H1 (cell line): ENCODE data around the gene CHST12. TPM values are rescaled to one million over a fixed set of nuclear protein-coding genes. Genes with fewer than 3 reads are reported as not detected.
A peak's percentile ranks its signal among the peaks of the same experiment; 100 is the strongest.

Experiments
- CTCF ChIA-PET: fragments of 300-600 bp; sonication (Branson Sonifier 250); formaldehyde crosslinking; loops from one replicate; lab custom pipeline; 2021; ENCODE audit not compliant: partially characterized antibody; lab: Charles Lee
- POLR2A ChIA-PET: fragments of 300-600 bp; sonication (Branson Sonifier 250); formaldehyde crosslinking; loops from one replicate; lab custom pipeline; 2021; ENCODE audit warnings: inconsistent platforms; ENCODE audit not compliant: partially characterized antibody; lab: Charles Lee
- DNase-seq, 2 experiments: peaks; one replicate each; pipeline versions ENCODE4 v3.0.0 to v3.0.0-alpha.2; 2010 to 2022; ENCODE audit warnings: low spot score in 2 of 2, low read depth in 1 of 2, mixed read lengths in 1 of 2
- FAIRE-seq: peaks from 2 replicates; lab custom pipeline; 2011; peaks lifted over from hg19 to GRCh38; lab: Jason Lieb, UNC
- H2AFZ ChIP-seq: 2 replicates; pipeline ENCODE4 v1.8.1; 2012; ENCODE audit warnings: low read length, inconsistent platforms
- H2AK5ac ChIP-seq: 2 replicates; pipeline ENCODE4 v1.6.1; 2013; ENCODE audit warnings: low read depth, low read length
- H2BK120ac ChIP-seq: replicated peaks from 2 replicates; pipeline ENCODE3; 2013; ENCODE audit warnings: low read depth, low read length, inconsistent platforms
- H2BK12ac ChIP-seq: 2 replicates; pipeline ENCODE4 v1.6.1; 2013; ENCODE audit warnings: low read depth, low read length
- H2BK15ac ChIP-seq: 2 replicates; pipeline ENCODE4 v1.6.1; 2013; ENCODE audit warnings: low read length
- H2BK20ac ChIP-seq: 2 replicates; pipeline ENCODE4 v1.6.1; 2013; ENCODE audit warnings: low read length
- H2BK5ac ChIP-seq: 2 replicates; pipeline ENCODE4 v1.6.1; 2013; ENCODE audit warnings: low read depth, low read length
- H3K14ac ChIP-seq: 2 replicates; pipeline ENCODE4 v1.6.1; 2013; ENCODE audit warnings: inconsistent platforms; ENCODE audit not compliant: insufficient read length
- H3K18ac ChIP-seq: 2 replicates; pipeline ENCODE4 v1.6.1; 2013; ENCODE audit warnings: low read length; ENCODE audit errors: extremely low read depth
- H3K23ac ChIP-seq: 2 replicates; pipeline ENCODE4 v1.6.1; 2013; ENCODE audit warnings: inconsistent platforms; ENCODE audit not compliant: insufficient read length
- H3K23me2 ChIP-seq: 2 replicates; pipeline ENCODE4 v1.6.1; 2013; ENCODE audit warnings: low read depth, low read length
- H3K27ac ChIP-seq: 2 replicates; pipeline ENCODE4 v1.6.1; 2011; ENCODE audit warnings: low read depth, low read length, inconsistent platforms
- H3K27me3 ChIP-seq, 4 experiments: replicated peaks in 1 of 4; 1 replicate in 1 of 4; 2 replicates in 3 of 4; pipeline versions ENCODE4 v1.6.1 to v1.8.1; 2011 to 2013; ENCODE audit warnings: low read length in 3 of 4, mild to moderate bottlenecking in 3 of 4, inconsistent platforms in 2 of 4, mixed read lengths in 2 of 4, moderate library complexity in 1 of 4; ENCODE audit not compliant: control insufficient read depth in 3 of 4, insufficient read depth in 3 of 4; ENCODE audit errors: extremely low read depth in 1 of 4
- H3K36me3 ChIP-seq, 4 experiments: 2 replicates each; pipeline versions ENCODE4 v1.6.1 to v1.8.1; 2011 to 2013; ENCODE audit warnings: mild to moderate bottlenecking in 4 of 4, low read length in 3 of 4, moderate library complexity in 2 of 4, control low read depth in 1 of 4, inconsistent platforms in 1 of 4; ENCODE audit not compliant: insufficient read depth in 4 of 4, control insufficient read depth in 2 of 4
- H3K4ac ChIP-seq: replicated peaks from 2 replicates; pipeline ENCODE3; 2013; ENCODE audit warnings: low read length, low read depth, mixed read lengths, inconsistent platforms; ENCODE audit not compliant: insufficient read length
- H3K4me1 ChIP-seq, 4 experiments: replicated peaks in 1 of 4; 1 replicate in 1 of 4; 2 replicates in 3 of 4; pipeline versions ENCODE4 v1.6.1 to v1.8.1; 2011 to 2013; ENCODE audit warnings: low read length in 3 of 4, inconsistent platforms in 2 of 4, mixed read lengths in 1 of 4; ENCODE audit not compliant: insufficient read depth in 4 of 4, control insufficient read depth in 3 of 4
- H3K4me2 ChIP-seq, 2 experiments: 2 replicates each; pipeline versions ENCODE4 v1.6.1 to v1.8.1; 2011 to 2013; ENCODE audit warnings: low read depth in 2 of 2, low read length in 2 of 2, control low read depth in 1 of 2, inconsistent platforms in 1 of 2, mild to moderate bottlenecking in 1 of 2; ENCODE audit not compliant: insufficient read depth in 1 of 2
- H3K4me3 ChIP-seq, 4 experiments: fragments of 200-600, 300-600 bp in 1 of 4; sonication (generic), shearing (Covaris generic), sonication (Bioruptor Twin) in 1 of 4; 2 replicates each; pipeline versions ENCODE4 v1.5.1 to v1.8.1; 2011 to 2016; ENCODE audit warnings: low read length in 4 of 4, low read depth in 3 of 4, control low read depth in 2 of 4, inconsistent platforms in 2 of 4, mild to moderate bottlenecking in 2 of 4, mixed read lengths in 1 of 4, moderate library complexity in 1 of 4; ENCODE audit not compliant: insufficient read depth in 2 of 4; ENCODE audit errors: extremely low read depth in 1 of 4
- H3K56ac ChIP-seq: replicated peaks from 2 replicates; pipeline ENCODE3; 2013; ENCODE audit warnings: low read depth, mild to moderate bottlenecking, mixed read lengths, low read length, inconsistent platforms; ENCODE audit not compliant: insufficient read length
- H3K79me1 ChIP-seq: 2 replicates; pipeline ENCODE4 v1.6.1; 2013; ENCODE audit warnings: low read depth, low read length, control low read depth
- H3K79me2 ChIP-seq, 2 experiments: 2 replicates each; pipeline versions ENCODE4 v1.6.1 to v1.8.1; 2012 to 2013; ENCODE audit warnings: low read length in 2 of 2, mild to moderate bottlenecking in 2 of 2, inconsistent platforms in 1 of 2; ENCODE audit not compliant: insufficient read depth in 2 of 2, control insufficient read depth in 1 of 2
- H3K9ac ChIP-seq, 4 experiments: replicated peaks in 1 of 4; 1 replicate in 1 of 4; 2 replicates in 3 of 4; pipeline versions ENCODE4 v1.6.1 to v1.8.1; 2011 to 2013; ENCODE audit warnings: low read depth in 3 of 4, low read length in 3 of 4, control low read depth in 2 of 4, mild to moderate bottlenecking in 2 of 4, moderate library complexity in 2 of 4, inconsistent platforms in 1 of 4; ENCODE audit errors: extremely low read depth in 1 of 4
- H3K9me3 ChIP-seq, 2 experiments: 2 replicates each; pipeline versions ENCODE4 v1.6.1 to v1.8.1; 2012 to 2013; ENCODE audit warnings: mild to moderate bottlenecking in 2 of 2, moderate library complexity in 2 of 2, control low read depth in 1 of 2, inconsistent platforms in 1 of 2, low read depth in 1 of 2, low read length in 1 of 2, mixed read lengths in 1 of 2; ENCODE audit not compliant: insufficient read depth in 2 of 2
- H4K20me1 ChIP-seq, 2 experiments: replicated peaks in 1 of 2; 2 replicates each; pipeline versions ENCODE3 to v1.8.1; 2011 to 2013; ENCODE audit warnings: inconsistent platforms in 2 of 2, low read length in 2 of 2, mild to moderate bottlenecking in 1 of 2; ENCODE audit not compliant: insufficient read depth in 2 of 2, control insufficient read depth in 1 of 2
- H4K5ac ChIP-seq: 2 replicates; pipeline ENCODE4 v1.6.1; 2013; ENCODE audit warnings: low read length, low read depth, mixed read lengths, inconsistent platforms; ENCODE audit not compliant: insufficient read length
- H4K8ac ChIP-seq: 2 replicates; pipeline ENCODE4 v1.8.0; 2013; ENCODE audit warnings: mild to moderate bottlenecking, moderate library complexity, low read length, inconsistent platforms; ENCODE audit not compliant: insufficient read depth; ENCODE audit errors: extremely low read depth
- H4K91ac ChIP-seq: replicated peaks from 2 replicates; pipeline ENCODE3; 2013; ENCODE audit warnings: low read length, mixed read lengths, inconsistent platforms; ENCODE audit not compliant: insufficient read length
- CTCF ChIP-seq, 3 experiments: IDR thresholded peaks; 1 replicate in 2 of 3; 2 replicates in 1 of 3; pipeline versions ENCODE4 v1.5.1 to v1.6.1; 2011; ENCODE audit warnings: low read length in 3 of 3, mild to moderate bottlenecking in 3 of 3, inconsistent platforms in 2 of 3, low read depth in 1 of 3, moderate library complexity in 1 of 3; ENCODE audit not compliant: insufficient read depth in 1 of 3; ENCODE audit errors: control extremely low read depth in 1 of 3
- RAD21 ChIP-seq, 2 experiments: IDR thresholded peaks in 1 of 2; conservative IDR thresholded peaks in 1 of 2; 2 replicates each; pipeline ENCODE4 v1.6.1; 2011; ENCODE audit warnings: low read depth in 2 of 2, low read length in 2 of 2, improper control_type of control experiment in 1 of 2, inconsistent platforms in 1 of 2, mild to moderate bottlenecking in 1 of 2, moderate library complexity in 1 of 2
- RNF2 ChIP-seq: fragments of 200-900, 300-1000 bp; sonication (generic); IDR thresholded peaks from 2 replicates; pipeline ENCODE4 v1.7.1; 2016; ENCODE audit warnings: borderline replicate concordance, low read depth, mild to moderate bottlenecking, antibody characterized with exemption, low read length; ENCODE audit not compliant: poor library complexity, severe bottlenecking; ENCODE audit errors: missing control alignments
- TBP ChIP-seq: IDR thresholded peaks from 2 replicates; pipeline ENCODE4 v1.6.1; 2011; ENCODE audit warnings: low read depth, low read length, improper control_type of control experiment
- WGBS, 2 experiments: shearing (Covaris generic) in 1 of 2; methylation state at CpG; one replicate each; pipeline versions ENCODE4 v1.1.6 to v1.1.7; 2013 to 2015; ENCODE audit warnings: low lambda C conversion rate in 2 of 2, mixed read lengths in 2 of 2, inconsistent platforms in 1 of 2, low coverage in 1 of 2, missing lambda C conversion rate in 1 of 2; ENCODE audit not compliant: insufficient replicate concordance in 2 of 2, insufficient coverage in 1 of 2, insufficient read length in 1 of 2; ENCODE audit errors: extremely low coverage in 1 of 2, missing lambda C conversion rate in 1 of 2; 5-methylcytosine and 5-hydroxymethylcytosine counted together
- polyA plus RNA-seq, 7 experiments: library from polyadenylated mRNA; depleted of rRNA in 3 of 7; stranded (reverse) in 5 of 7; unstranded in 2 of 7; fragments of >200 nt in 5 of 7; fragments of 200-250 nt in 2 of 7; gene quantifications; 1 replicate in 5 of 7; 2 replicates in 1 of 7; 4 replicates in 1 of 7; pipeline versions ENCODE4 v1.2.1 to v1.2.3, GENCODE V29; 2011 to 2013; ENCODE audit warnings: missing spikeins in 2 of 7, mixed read lengths in 2 of 7
- total RNA-seq: library from RNA; stranded (reverse); fragmentation: NEBNext Ultra II Directional; extraction: Animal tissue kit (Norgen Biotek cat#: 25700); gene quantifications from 2 replicates; pipeline ENCODE4 v1.2.1, GENCODE V29; 2021

Gene CHST12
- total and polyA plus RNA-seq, 2 of the 8 experiments (the other 6 are each of a cell fraction or from before 2014, with no cell fraction given) = 13.4 to 24.1 TPM

- H2AK5ac ChIP-seq = no peak overlapping the region; the same call in 1 of the 2 replicates
- ChIA-PET CTCF (interaction anchor here (0.6 to 15.9 kb wide), 7 partner anchors 14 to 945 kb away, joined by 3 to 266 read pairs (median 4); no protein-coding TSS in a partner anchor), POLR2A (interaction anchor here (0.6 to 1.2 kb wide), 3 partner anchors 9 to 70 kb away, joined by 3 read pairs; partner anchors contain the start of gene CHST12)
- no peaks in the 10 kb centered on the region; a peak in 2 of 7 replicates for H3K27me3 ChIP-seq
- no peak overlapping the region for H3K4me3 ChIP-seq
- peaks cover 0 to 33% (median 21%) of the 10 kb centered on the region in 4 experiments; a peak in 6 of 7 replicates for H3K4me1 ChIP-seq
- H2BK5ac ChIP-seq = peak overlapping the region; percentile 3; the same call in 1 of the 2 replicates
- no peak overlapping the region for H2BK15ac ChIP-seq
- no peak overlapping the region for H3K4me2 ChIP-seq
- no peaks in the 10 kb centered on the region for H3K9me3 ChIP-seq
- H4K20me1 ChIP-seq = no peaks in the 10 kb centered on the region
- no peaks in the 10 kb centered on the region for H3K79me2 ChIP-seq
- WGBS, 2 experiments = 89% methylated on average over 6 of the region's 6 CpGs; no CpG with 5 or more reads in 1 of the 2 experiments
- H3K23me2 ChIP-seq = no peaks in the 10 kb centered on the region; the same call in 1 of the 2 replicates
- peak overlapping the region; percentile 94 for H3K4ac ChIP-seq
- no peak overlapping the region for H3K23ac ChIP-seq
- no peak overlapping the region for H3K27ac ChIP-seq
- no peak overlapping the region for H3K14ac ChIP-seq
- H2AFZ ChIP-seq = no peak overlapping the region
- no peak for TF ChIP-seq TBP
- TF ChIP-seq RNF2 = no peak
- TF ChIP-seq CTCF (IDR thresholded peaks at IDR 0.05; ENCODE audit: control extremely low read depth in 1 of 3, insufficient read depth in 1 of 3, low read depth in 1 of 3, low read length in 3 of 3) = peak in 1 of 3 experiments; percentile 25; a peak in 1 of 4 replicates
- peak; percentile 10 to 34; a peak in 1 of 4 replicates for TF ChIP-seq RAD21 (IDR thresholded peaks at IDR 0.05 in 1 of 2, conservative IDR thresholded peaks at IDR 0.05 in 1 of 2; ENCODE audit: low read depth in 2 of 2, low read length in 2 of 2)
- H3K79me1 ChIP-seq = no peaks in the 10 kb centered on the region
- DNase-seq (no peak), FAIRE-seq (no peak)
- no peak overlapping the region for H2BK120ac ChIP-seq
- H4K5ac ChIP-seq = no peak overlapping the region
- H3K9ac ChIP-seq = no peak overlapping the region
- H4K91ac ChIP-seq = peak overlapping the region; percentile 65
- H2BK12ac ChIP-seq = peak overlapping the region; percentile 45; the same call in 1 of the 2 replicates
- H3K18ac ChIP-seq = no peak overlapping the region
- no peak overlapping the region for H3K56ac ChIP-seq
- H3K36me3 ChIP-seq = no peaks in the 10 kb centered on the region
- no peak overlapping the region for H4K8ac ChIP-seq
- H2BK20ac ChIP-seq = peak overlapping the region; percentile 90; the same call in 1 of the 2 replicates
Observed at GRCh38 chr7:2472739-2473138, 69.3 kb downstream of the CHST12 start.
